Measurements from ENCODE around the gene STPG1. TPM values are rescaled to one million over a fixed set of nuclear protein-coding genes. Genes with fewer than 3 reads are reported as not detected.

The STPG1 gene
- total and polyA plus RNA-seq, 2 donors from 2014 or later: 10.6 to 12.2 TPM

DNA sequence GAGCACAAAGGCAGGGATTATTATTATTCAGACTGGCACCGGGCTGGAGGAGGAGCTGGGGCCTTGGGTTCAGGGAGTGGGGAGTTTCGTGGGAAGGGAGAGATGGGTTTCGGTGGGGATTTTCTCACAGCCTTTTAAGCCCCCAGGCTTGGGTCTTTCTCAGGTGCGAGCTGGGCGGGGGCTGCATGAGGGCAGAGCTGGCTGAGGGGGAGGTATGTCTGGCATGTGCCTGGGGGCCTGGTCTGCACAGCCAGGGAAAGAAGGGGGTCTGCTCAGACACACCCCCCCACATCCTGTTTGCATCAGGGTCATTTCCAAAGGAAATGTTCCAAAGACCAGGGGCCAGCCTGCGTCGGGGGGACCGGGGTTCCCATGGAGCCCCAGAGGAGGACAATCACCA is 72.8 kb downstream of the STPG1 start:
- Histone ChIP-seq H3K9ac (ENCODE audit: low read length in 3 of 3) (no peak overlapping the region), H3K4me1 (ENCODE audit: control insufficient read depth in 2 of 3, insufficient read depth in 2 of 3, low read depth in 1 of 3, low read length in 3 of 3) (no peaks in the 10 kb centered on the region), H3K36me3 (ENCODE audit: control insufficient read depth in 2 of 3, insufficient read depth in 3 of 3, low read length in 3 of 3) (no peaks in the 10 kb centered on the region), H3K9me3 (ENCODE audit: control insufficient read depth in 2 of 3, insufficient read depth in 1 of 3, low read length in 3 of 3) (no peaks in the 10 kb centered on the region), H3K27me3 (ENCODE audit: control insufficient read depth, insufficient read depth, low read length) (no peaks in the 10 kb centered on the region), H3K27ac (ENCODE audit: low read depth in 2 of 2, low read length in 2 of 2) (no peak overlapping the region), H3K4me3 (ENCODE audit: low read length in 3 of 3) (no peak overlapping the region)
- TF ChIP-seq, protein P1, sequence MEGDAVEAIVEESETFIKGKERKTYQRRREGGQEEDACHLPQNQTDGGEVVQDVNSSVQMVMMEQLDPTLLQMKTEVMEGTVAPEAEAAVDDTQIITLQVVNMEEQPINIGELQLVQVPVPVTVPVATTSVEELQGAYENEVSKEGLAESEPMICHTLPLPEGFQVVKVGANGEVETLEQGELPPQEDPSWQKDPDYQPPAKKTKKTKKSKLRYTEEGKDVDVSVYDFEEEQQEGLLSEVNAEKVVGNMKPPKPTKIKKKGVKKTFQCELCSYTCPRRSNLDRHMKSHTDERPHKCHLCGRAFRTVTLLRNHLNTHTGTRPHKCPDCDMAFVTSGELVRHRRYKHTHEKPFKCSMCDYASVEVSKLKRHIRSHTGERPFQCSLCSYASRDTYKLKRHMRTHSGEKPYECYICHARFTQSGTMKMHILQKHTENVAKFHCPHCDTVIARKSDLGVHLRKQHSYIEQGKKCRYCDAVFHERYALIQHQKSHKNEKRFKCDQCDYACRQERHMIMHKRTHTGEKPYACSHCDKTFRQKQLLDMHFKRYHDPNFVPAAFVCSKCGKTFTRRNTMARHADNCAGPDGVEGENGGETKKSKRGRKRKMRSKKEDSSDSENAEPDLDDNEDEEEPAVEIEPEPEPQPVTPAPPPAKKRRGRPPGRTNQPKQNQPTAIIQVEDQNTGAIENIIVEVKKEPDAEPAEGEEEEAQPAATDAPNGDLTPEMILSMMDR (IDR thresholded peaks at IDR 0.05; ENCODE audit: borderline replicate concordance, extremely low read depth, insufficient read depth): no peak
- peak in 1 of 5 donors; percentile 36 for DNase-seq
- FAIRE-seq: no peak
- intact Hi-C loops (cut with DNase I): no loop called here

DNA sequence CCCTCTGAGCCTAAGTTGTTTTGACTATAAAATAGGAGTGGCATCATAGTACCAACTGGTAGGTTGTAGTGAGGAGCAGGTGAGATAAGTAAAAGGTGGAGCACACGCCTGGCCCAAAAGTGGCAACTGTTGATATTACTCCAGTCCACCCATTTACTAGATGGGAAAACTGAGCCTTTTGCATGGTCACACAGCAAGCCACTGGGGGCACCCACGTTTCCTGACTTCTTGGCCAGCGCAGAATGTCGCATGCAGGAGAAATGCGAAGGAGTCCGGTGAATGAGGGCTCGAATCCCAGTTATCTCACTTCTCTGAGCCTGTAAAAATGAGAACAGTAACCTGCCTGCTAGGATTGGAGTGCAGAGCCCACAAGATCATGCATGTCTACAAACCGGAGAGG is 73.6 kb downstream of the STPG1 start:
- no peak overlapping the region for H3K27ac ChIP-seq (ENCODE audit: low read depth in 2 of 2, low read length in 2 of 2)
- no peaks in the 10 kb centered on the region for H3K36me3 ChIP-seq (ENCODE audit: control insufficient read depth in 2 of 3, insufficient read depth in 3 of 3, low read length in 3 of 3)
- H3K9me3 ChIP-seq (ENCODE audit: control insufficient read depth in 2 of 3, insufficient read depth in 1 of 3, low read length in 3 of 3): no peaks in the 10 kb centered on the region
- H3K4me3 ChIP-seq (ENCODE audit: low read length in 3 of 3): no peak overlapping the region
- no peak for FAIRE-seq
- no peak overlapping the region for H3K9ac ChIP-seq (ENCODE audit: low read length in 3 of 3)
- H3K4me1 ChIP-seq (ENCODE audit: control insufficient read depth in 2 of 3, insufficient read depth in 2 of 3, low read depth in 1 of 3, low read length in 3 of 3): no peaks in the 10 kb centered on the region
- peak in 1 of 5 donors; percentile 16 for DNase-seq
- intact Hi-C loops (cut with DNase I): no loop called here
- H3K27me3 ChIP-seq (ENCODE audit: control insufficient read depth, insufficient read depth, low read length): no peaks in the 10 kb centered on the region
- TF ChIP-seq, protein P1 (IDR thresholded peaks at IDR 0.05; ENCODE audit: borderline replicate concordance, extremely low read depth, insufficient read depth): no peak

DNA sequence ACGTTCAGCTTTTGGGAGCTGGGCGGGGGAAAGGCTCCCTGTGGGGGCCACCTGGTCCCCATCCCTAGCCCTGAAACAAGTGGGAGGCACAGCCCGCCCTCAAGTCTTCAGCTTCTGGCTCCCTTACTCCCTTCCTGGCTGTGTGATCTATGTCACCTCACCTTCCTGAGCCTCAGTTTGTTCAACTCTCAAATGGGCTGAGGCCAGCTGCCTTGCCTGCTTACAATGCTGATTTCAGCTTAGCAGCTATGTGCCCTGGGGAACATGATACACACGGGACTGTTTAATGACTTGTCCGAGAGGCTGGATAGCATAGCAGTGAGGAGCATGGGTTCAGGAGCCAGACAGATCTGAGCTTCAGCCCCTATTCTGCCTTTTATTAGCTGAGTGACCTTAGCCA is 75.1 kb downstream of the STPG1 start:
- intact Hi-C loops (cut with DNase I): no loop called here
- TF ChIP-seq, protein P1 (IDR thresholded peaks at IDR 0.05; ENCODE audit: borderline replicate concordance, extremely low read depth, insufficient read depth): no peak

DNA sequence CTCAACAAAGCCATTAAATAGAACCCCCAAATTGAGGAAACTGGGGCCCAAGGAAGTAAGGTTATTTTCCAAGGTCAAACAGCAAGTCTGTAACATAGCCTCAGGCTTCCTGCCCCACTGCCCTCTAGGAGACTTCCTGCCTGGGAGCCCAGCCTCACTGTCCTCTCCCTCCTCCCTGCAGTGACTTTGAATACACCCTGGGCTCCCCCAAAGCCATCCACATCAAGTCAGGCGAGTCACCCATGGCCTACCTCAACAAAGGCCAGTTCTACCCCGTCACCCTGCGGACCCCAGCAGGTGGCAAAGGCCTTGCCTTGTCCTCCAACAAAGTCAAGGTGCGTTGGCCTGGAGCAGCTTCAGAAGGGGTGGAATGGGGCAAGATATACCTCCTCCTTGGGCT is 76.1 kb downstream of the STPG1 start:
- FAIRE-seq (no peak), DNase-seq (peak in 1 of 5 donors; percentile 47)
- Histone ChIP-seq H3K9me3 (ENCODE audit: control insufficient read depth in 2 of 3, insufficient read depth in 1 of 3, low read length in 3 of 3) (no peaks in the 10 kb centered on the region), H3K9ac (ENCODE audit: low read length in 3 of 3) (no peak overlapping the region), H3K27ac (ENCODE audit: low read depth in 2 of 2, low read length in 2 of 2) (no peak overlapping the region), H3K27me3 (ENCODE audit: control insufficient read depth, insufficient read depth, low read length) (no peaks in the 10 kb centered on the region), H3K4me1 (ENCODE audit: control insufficient read depth in 2 of 3, insufficient read depth in 2 of 3, low read depth in 1 of 3, low read length in 3 of 3) (no peaks in the 10 kb centered on the region), H3K4me3 (ENCODE audit: low read length in 3 of 3) (no peak overlapping the region), H3K36me3 (ENCODE audit: control insufficient read depth in 2 of 3, insufficient read depth in 3 of 3, low read length in 3 of 3) (no peaks in the 10 kb centered on the region)
- intact Hi-C loops (cut with DNase I): no loop called here
- TF ChIP-seq, protein P1 (IDR thresholded peaks at IDR 0.05; ENCODE audit: borderline replicate concordance, extremely low read depth, insufficient read depth): no peak

More for the DNA sequence above, 75.1 kb downstream of the STPG1 start:
- no peaks in the 10 kb centered on the region for H3K9me3 ChIP-seq (ENCODE audit: control insufficient read depth in 2 of 3, insufficient read depth in 1 of 3, low read length in 3 of 3)
- H3K4me1 ChIP-seq (ENCODE audit: control insufficient read depth in 2 of 3, insufficient read depth in 2 of 3, low read depth in 1 of 3, low read length in 3 of 3): no peaks in the 10 kb centered on the region
- FAIRE-seq: no peak
- H3K36me3 ChIP-seq (ENCODE audit: control insufficient read depth in 2 of 3, insufficient read depth in 3 of 3, low read length in 3 of 3): no peaks in the 10 kb centered on the region
- no peak overlapping the region for H3K27ac ChIP-seq (ENCODE audit: low read depth in 2 of 2, low read length in 2 of 2)
- no peak overlapping the region for H3K9ac ChIP-seq (ENCODE audit: low read length in 3 of 3)
- DNase-seq: peak in 1 of 5 donors; percentile 19
- H3K4me3 ChIP-seq (ENCODE audit: low read length in 3 of 3): no peak overlapping the region
- no peaks in the 10 kb centered on the region for H3K27me3 ChIP-seq (ENCODE audit: control insufficient read depth, insufficient read depth, low read length)
